ENCODE results near the gene DMRT1.
"Not testable (repeated sequence)": the region's sequence is repeated elsewhere in the genome, so short reads cannot be mapped to it uniquely, and the experiment has no call there.

The DMRT1 gene

GRCh38 chr9:972501-973294 is 131.2 kb downstream of the DMRT1 start:
- no peak for DNase-seq

- no peak for DNase-seq
Measured at GRCh38 chr9:973295-973834, 131.9 kb downstream of the DMRT1 start.

- no peak for DNase-seq
Measured at GRCh38 chr9:974031-974995, 132.8 kb downstream of the DMRT1 start.

GRCh38 chr9:974996-975739 is 133.7 kb downstream of the DMRT1 start:
- DNase-seq, result no peak

- no peak for DNase-seq
Measured at GRCh38 chr9:975740-976257, 134.3 kb downstream of the DMRT1 start.

- no peak for DNase-seq
Measured at GRCh38 chr9:976258-976942, 134.9 kb downstream of the DMRT1 start, which contains the start of gene DMRT3. Gene DMRT3, plus strand, starts transcription at chr9:976655. Its CDS starts 347 bp downstream, at chr9:977002.

- DNase-seq, result no peak
Measured at GRCh38 chr9:976943-977837, 135.7 kb downstream of the DMRT1 start.

- no peak for DNase-seq
Measured at GRCh38 chr9:977838-978830, 136.6 kb downstream of the DMRT1 start.

- DNase-seq, result no peak
Measured at GRCh38 chr9:979983-980382, 138.5 kb downstream of the DMRT1 start.

- DNase-seq, result no peak
Measured at GRCh38 chr9:980640-981039, 139.1 kb downstream of the DMRT1 start.

- DNase-seq, result no peak
Measured at GRCh38 chr9:981491-981898, 140.0 kb downstream of the DMRT1 start.

- no peak for DNase-seq
Measured at GRCh38 chr9:982394-983230, 141.1 kb downstream of the DMRT1 start.

- DNase-seq, result no peak
Measured at GRCh38 chr9:994005-994404, 152.5 kb downstream of the DMRT1 start.

- DNase-seq, result peak; percentile 26
Measured at GRCh38 chr9:995192-995591, 153.7 kb downstream of the DMRT1 start.

GRCh38 chr9:995781-996180 is 154.3 kb downstream of the DMRT1 start:
- DNase-seq, result peak; percentile 85

- not testable (repeated sequence) for DNase-seq
Measured at GRCh38 chr9:998299-999110, 157.0 kb downstream of the DMRT1 start.

GRCh38 chr9:1001838-1002237 is 160.3 kb downstream of the DMRT1 start:
- DNase-seq, result peak; percentile 6
